Endothelial cell of umbilical vein (primary cell): Measurements from ENCODE around the gene MT1G.

Source experiments
- EZH2 ChIP-seq: IDR thresholded peaks from 2 replicates; pipeline ENCODE4 v1.6.1; 2012; ENCODE audit warnings: borderline replicate concordance, low read depth, mild to moderate bottlenecking, moderate library complexity, low read length, inconsistent platforms; ENCODE audit not compliant: severe bottlenecking
- FOS ChIP-seq: IDR thresholded peaks from 2 replicates; pipeline ENCODE4 v1.6.1; 2011; ENCODE audit warnings: mild to moderate bottlenecking, low read length, moderate library complexity, borderline replicate concordance; ENCODE audit not compliant: insufficient read depth
- JUN ChIP-seq: IDR thresholded peaks from 2 replicates; pipeline ENCODE4 v1.6.1; 2011; ENCODE audit warnings: borderline replicate concordance, low read depth; ENCODE audit not compliant: insufficient read length, insufficient read depth
- MYC ChIP-seq: IDR thresholded peaks from one replicate; pipeline ENCODE4 v1.6.1; 2011; ENCODE audit warnings: mild to moderate bottlenecking, low read depth, low read length
- POLR2A ChIP-seq: IDR thresholded peaks from 2 replicates; pipeline ENCODE4 v1.6.1; 2012; ENCODE audit warnings: low read depth, mild to moderate bottlenecking, control low read depth, low read length
- POLR2AphosphoS5 ChIP-seq: IDR thresholded peaks from 2 replicates; pipeline ENCODE4 v1.6.1; 2012; ENCODE audit warnings: low read depth, mild to moderate bottlenecking, control low read depth, low read length, moderate library complexity; ENCODE audit not compliant: insufficient read depth
- TF ChIP-seq, protein P1 (sequence below): IDR thresholded peaks from 2 replicates; pipeline ENCODE4 v1.6.1; 2011; ENCODE audit not compliant: insufficient read depth, insufficient read length
- TF ChIP-seq, protein P2 (sequence below), 2 donors: IDR thresholded peaks; 1 replicate in 1 of 2; 2 replicates in 1 of 2; pipeline ENCODE4 v1.5.1; 2011; ENCODE audit warnings: low read length in 2 of 2, mild to moderate bottlenecking in 2 of 2, moderate library complexity in 2 of 2, control low read depth in 1 of 2, inconsistent platforms in 1 of 2, low read depth in 1 of 2; ENCODE audit not compliant: insufficient read depth in 1 of 2; ENCODE audit errors: extremely low read depth in 1 of 2

DNA sequence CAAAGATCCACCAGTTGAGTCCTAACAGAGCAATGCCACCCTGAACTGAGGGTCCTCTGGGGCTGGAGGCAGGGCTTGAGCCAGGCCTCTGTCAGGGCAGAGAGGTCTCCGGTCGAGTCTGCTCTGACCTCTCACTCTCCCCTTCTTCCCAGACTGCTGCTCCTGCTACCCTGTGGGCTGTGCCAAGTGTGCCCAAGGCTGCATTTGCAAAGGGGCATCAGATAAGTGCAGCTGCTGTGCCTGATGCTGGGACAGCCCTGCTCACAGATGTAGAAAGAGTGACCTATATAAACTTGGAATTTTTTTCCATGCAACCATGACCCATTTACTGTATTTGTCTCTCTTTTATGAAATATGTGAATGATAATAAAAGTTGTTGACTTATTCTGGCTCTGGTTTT, 18.6 kb downstream of the MT1G start:
- TF ChIP-seq EZH2 (no peak), POLR2A (no peak), FOS (no peak), POLR2AphosphoS5 (no peak), JUN (no peak), MYC (no peak)
- TF ChIP-seq, protein P1, sequence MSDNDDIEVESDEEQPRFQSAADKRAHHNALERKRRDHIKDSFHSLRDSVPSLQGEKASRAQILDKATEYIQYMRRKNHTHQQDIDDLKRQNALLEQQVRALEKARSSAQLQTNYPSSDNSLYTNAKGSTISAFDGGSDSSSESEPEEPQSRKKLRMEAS, result no peak
- TF ChIP-seq, protein P2, sequence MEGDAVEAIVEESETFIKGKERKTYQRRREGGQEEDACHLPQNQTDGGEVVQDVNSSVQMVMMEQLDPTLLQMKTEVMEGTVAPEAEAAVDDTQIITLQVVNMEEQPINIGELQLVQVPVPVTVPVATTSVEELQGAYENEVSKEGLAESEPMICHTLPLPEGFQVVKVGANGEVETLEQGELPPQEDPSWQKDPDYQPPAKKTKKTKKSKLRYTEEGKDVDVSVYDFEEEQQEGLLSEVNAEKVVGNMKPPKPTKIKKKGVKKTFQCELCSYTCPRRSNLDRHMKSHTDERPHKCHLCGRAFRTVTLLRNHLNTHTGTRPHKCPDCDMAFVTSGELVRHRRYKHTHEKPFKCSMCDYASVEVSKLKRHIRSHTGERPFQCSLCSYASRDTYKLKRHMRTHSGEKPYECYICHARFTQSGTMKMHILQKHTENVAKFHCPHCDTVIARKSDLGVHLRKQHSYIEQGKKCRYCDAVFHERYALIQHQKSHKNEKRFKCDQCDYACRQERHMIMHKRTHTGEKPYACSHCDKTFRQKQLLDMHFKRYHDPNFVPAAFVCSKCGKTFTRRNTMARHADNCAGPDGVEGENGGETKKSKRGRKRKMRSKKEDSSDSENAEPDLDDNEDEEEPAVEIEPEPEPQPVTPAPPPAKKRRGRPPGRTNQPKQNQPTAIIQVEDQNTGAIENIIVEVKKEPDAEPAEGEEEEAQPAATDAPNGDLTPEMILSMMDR (IDR thresholded peaks at IDR 0.05; ENCODE audit: extremely low read depth in 1 of 2, insufficient read depth in 1 of 2, low read depth in 1 of 2, low read length in 2 of 2), result no peak
